ENCODE measurements around the gene COL7A1.

The COL7A1 gene

DNA sequence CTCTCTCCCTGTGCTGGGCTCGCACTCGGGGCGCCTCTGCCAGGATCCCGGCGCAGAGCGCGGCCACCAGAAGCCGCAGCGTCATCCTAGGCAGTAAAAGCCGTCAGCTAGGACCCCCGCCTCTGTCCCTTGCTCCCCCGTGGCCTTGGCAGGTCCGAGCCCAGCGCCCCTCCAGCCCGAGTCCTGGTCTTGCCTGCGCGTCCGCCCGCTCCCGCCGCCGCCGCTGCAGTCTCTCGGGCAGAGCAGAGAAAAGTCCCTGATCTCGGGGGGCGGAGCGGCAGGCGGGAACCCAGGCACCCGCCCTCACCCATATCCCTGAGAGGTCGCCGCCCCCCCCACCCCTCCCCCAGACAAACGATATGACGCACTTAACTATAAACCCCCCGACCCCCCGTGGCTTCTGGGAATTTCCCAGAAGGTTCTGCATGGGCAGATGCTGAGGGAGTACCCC lies at the start of gene COL7A1:
Gene COL7A1 (minus strand): TSS at position 255 of the 451 bp plus-strand sequence. CDS start 170 bp downstream, at position 85.
- Mint-ChIP-seq H3K27ac (peak within 1 kb of the TSS in 1 of 2 donors; percentile 21), H3K4me1 (peaks cover 17% of the 10 kb centered on the region), H3K4me3 (peak within 1 kb of the TSS; percentile 41 to 62), H3K27me3 (peaks cover 62% of the 10 kb centered on the region), H3K9me3 (no peaks in the 10 kb centered on the region)
- no peak for DNase-seq
- ATAC-seq: peak; percentile 4

DNA sequence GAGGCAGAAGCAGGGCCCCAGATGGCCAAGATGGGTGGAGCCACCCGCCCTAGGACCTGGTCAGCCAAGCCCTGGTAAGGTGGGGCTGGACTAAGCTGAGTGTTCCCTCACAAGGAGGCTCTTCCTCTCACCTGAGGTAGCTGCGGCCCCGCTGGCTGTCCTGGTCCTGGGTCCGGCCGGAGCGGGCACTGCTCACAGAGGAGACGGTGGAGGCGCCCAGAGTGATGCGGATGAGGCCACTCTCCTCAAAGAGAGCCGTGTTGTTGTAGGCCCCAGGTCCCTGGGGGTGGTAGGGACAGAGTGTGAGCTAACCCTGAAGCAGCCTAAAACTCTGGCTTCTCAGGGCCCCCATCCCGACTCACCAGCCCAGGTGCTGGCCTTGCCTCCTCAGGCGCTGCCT lies 47.5 kb upstream of the COL7A1 start:
- no peak overlapping the region for H3K4me3 Mint-ChIP-seq
- no peak overlapping the region for H3K27ac Mint-ChIP-seq
- ATAC-seq (no peak), DNase-seq (no peak)
- H3K27me3 Mint-ChIP-seq: no peaks in the 10 kb centered on the region
- H3K9me3 Mint-ChIP-seq: no peaks in the 10 kb centered on the region
- peaks cover 9% of the 10 kb centered on the region for H3K4me1 Mint-ChIP-seq

DNA sequence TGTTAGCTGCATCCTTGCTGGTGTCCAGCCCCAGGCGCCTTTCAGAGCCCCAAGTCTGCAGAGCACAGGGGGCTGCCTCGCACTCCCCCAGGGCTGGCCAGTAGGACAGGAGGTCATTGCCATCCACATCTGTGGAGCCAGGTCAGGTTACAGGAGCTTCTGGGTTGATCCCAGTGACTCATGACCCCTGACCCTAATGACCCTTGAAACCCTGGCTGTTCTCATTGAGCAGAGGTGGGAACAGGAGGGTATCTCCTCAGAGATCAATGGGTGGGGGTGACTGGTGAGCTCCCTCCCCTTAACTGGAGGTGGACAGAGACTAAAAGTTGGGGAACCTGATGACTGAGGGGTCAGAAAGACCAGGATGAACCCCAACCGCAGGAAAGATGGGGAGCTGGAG lies 46.3 kb upstream of the COL7A1 start:
- Mint-ChIP-seq H3K27me3 (no peaks in the 10 kb centered on the region), H3K27ac (peak overlapping the region in 1 of 2 donors; percentile 75), H3K4me1 (peaks cover 15% of the 10 kb centered on the region), H3K4me3 (no peak overlapping the region), H3K9me3 (no peaks in the 10 kb centered on the region)
- DNase-seq (no peak), ATAC-seq (no peak)

DNA sequence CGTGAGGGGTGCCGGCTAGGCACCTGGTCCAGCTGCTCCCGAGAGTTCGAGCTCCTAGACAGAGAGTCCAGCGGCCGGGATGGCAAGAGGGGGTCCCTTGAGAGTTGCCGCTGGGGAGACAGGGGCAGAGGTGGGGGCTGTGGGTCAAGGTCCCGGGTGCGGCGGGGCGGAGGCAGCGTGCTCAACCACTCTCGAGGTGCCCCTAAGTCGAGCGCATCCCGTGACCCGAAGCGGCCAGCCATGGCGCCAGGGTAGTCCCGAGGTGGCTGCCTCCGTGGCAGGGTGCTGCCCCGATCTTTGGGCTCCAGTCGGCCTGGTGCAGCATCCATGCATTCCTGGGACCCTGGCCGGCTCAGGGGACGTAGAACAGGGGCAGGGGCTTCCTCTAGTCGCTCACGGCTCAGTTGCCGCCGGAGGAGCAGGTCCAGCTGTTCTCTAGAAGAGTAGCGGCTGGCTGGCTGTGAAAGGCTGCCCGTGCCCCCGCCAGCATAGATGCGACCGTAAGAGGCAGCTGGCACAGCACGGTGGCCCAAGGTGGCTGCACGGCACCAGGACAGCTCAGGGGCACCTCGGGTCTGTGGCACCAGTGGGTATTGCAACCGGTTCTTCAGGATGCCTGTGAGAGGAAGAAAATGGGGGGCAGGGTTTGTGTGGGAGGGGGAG lies 44.9 kb upstream of the COL7A1 start:
- no peak for ATAC-seq
- H3K27me3 Mint-ChIP-seq: no peaks in the 10 kb centered on the region

DNA sequence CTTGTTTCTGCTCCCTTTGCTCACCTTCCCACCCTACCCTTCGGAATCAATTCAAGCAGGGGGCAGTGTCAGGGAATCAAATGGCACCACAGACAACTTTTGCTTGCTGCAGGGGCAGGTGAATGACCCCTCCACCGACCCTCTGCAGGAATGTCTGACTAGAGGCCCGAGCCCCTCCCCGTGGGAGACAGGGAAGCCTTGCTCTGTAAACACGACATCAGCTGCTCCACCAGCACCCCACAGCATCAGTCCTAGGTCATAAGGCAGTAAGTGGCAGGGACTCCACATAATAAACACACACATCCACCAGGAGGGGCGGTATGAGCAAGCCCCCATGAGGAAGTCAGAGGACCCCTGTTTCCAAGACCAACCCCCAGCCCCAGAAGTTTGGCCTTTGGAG lies 42.2 kb upstream of the COL7A1 start:
- Mint-ChIP-seq H3K4me1 (peaks cover 36% of the 10 kb centered on the region), H3K9me3 (no peaks in the 10 kb centered on the region), H3K27me3 (no peaks in the 10 kb centered on the region), H3K27ac (no peak overlapping the region), H3K4me3 (no peak overlapping the region)
- no peak for ATAC-seq
- DNase-seq: no peak

More for the DNA sequence above, 44.9 kb upstream of the COL7A1 start:
- Mint-ChIP-seq H3K4me1 (peaks cover 22% of the 10 kb centered on the region), H3K9me3 (no peaks in the 10 kb centered on the region), H3K4me3 (no peak overlapping the region), H3K27ac (no peak overlapping the region)
- no peak for DNase-seq

DNA sequence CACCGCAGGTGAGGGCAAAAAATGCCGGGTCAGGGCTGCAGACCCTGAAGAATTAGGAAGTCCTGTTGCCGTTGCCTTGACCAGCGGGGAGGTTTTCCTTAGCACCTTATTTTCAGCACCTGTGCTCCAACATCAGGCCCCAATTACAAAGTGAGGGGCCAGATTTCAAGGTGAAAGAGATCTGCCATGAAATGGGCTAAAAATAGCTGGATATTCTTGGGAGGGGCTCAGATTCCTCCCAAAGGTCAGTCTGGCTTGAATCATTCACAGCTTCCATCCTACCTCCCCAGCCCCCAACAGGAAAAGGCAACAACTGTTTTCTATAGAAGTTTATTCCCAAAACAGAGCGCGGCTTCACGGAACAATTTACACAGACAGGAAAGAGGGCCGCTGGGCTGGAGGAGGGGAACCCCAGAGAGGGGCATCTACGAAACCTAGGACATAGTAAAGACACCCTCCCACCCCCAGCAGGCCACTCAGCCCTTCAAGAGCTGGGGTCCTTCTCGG lies 41.1 kb upstream of the COL7A1 start:
- no peaks in the 10 kb centered on the region for H3K9me3 Mint-ChIP-seq
- H3K4me3 Mint-ChIP-seq: peak overlapping the region; percentile 95
- ATAC-seq (no peak), DNase-seq (no peak)
- H3K27ac Mint-ChIP-seq: no peak overlapping the region
- H3K27me3 Mint-ChIP-seq: no peaks in the 10 kb centered on the region
- peaks cover 36% of the 10 kb centered on the region for H3K4me1 Mint-ChIP-seq

DNA sequence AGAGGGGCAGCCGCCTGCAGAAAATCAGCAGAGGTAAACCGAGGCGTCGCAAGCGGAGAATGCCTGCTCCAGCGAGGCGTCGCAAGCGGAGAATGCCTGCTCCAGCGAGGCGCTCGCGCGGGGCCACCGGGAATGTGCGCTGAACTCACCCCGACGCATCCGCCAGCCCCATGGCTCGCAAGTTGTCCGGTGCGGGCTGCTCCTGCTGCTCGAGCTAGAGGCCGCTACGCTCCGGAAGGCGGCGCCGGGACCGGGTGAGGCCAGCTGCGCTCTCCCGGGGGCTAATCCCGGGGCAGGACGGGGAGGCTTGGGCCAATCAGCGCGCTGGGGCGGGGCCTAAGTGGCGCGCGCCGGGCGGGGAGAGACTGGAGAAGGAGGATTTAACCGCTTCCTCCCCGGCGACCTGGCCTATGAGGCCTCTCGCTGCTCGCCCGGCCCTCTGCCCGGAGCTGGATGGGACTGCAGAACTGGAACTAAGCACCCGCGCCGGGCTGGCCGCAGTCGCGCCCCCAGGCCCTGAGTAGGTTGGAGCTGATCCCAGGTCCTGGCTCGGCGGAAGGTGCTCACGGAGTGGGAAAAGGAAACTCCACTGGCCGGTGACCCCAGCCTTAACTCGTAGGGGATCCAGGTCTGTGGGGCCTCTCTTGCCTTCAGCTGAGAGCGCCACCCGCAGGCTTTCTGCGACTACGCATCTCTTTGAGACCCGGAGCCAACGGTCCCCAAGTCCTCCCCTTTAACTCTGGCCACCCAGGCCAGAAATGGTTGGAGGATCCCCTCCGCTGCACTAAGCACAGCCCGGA lies 40.3 kb upstream of the COL7A1 start, which contains the start of gene SLC26A6:
Gene SLC26A6 (minus strand): TSS at position 240 of the 800 bp plus-strand sequence. CDS start 68 bp downstream, at position 172.
- H3K4me3 Mint-ChIP-seq: peak within 1 kb of the TSS; percentile 95

DNA sequence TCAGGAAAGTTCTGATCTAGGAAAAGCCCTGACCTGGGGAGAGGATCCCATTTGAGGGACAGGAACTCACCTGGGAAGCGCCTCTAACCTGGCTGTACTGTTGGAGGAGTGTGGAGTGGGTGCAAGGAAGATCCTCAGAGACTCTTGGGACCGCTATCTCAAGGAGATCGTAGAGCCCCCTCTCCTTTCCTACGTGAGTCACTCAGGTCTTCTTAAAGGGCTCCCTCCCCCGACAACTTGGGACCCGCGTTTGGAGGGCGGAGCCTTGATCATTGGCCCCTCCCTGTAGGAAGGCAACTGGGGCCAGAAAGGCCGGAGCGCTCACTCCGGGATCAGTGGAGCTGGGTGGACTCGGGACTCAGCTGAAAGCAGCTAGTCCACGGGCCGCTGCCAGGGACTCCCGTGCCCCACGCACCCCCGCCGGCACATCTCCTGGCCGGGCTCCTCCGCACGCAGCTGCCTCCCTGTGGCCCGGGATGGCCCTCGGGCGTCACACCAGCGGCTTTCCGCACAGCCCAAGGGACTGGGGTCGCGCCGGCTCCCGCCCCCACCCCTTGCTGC lies 39.6 kb upstream of the COL7A1 start:
- Mint-ChIP-seq H3K27me3 (no peaks in the 10 kb centered on the region), H3K4me1 (peaks cover 36% of the 10 kb centered on the region), H3K9me3 (no peaks in the 10 kb centered on the region), H3K4me3 (peak overlapping the region; percentile 95), H3K27ac (peak overlapping the region in 1 of 2 donors; percentile 85)
- DNase-seq (peak in 1 of 2 donors; percentile 50), ATAC-seq (peak; percentile 34)

More for the DNA sequence above, 40.3 kb upstream of the COL7A1 start, which contains the start of gene SLC26A6:
- H3K27ac Mint-ChIP-seq: peak within 1 kb of the TSS; percentile 94 to 97
- H3K27me3 Mint-ChIP-seq: no peaks in the 10 kb centered on the region
- H3K4me1 Mint-ChIP-seq: peaks cover 36% of the 10 kb centered on the region
- H3K9me3 Mint-ChIP-seq: no peaks in the 10 kb centered on the region
- ATAC-seq: peak; percentile 96
- peak; percentile 92 to 95 for DNase-seq

DNA sequence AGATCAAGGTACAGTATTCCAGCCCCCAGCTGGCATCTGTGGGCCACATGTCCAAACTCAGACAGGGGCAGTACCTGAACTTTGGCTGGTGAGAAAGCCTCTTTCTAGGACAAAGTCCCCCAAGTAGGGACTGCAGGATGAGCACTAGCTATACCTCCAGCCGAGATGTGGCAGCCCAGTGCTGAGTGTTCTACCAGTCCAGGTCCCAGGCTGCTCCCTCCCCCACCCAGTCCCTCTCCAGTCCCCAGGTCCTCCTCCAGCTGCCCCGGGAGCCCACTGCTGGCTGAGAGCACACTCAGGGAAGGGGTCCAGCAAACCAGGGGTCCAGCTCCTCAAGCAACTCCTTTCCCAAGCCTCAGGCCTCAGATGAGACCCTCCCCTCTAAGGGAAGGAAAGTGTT lies 38.6 kb upstream of the COL7A1 start:
- peak overlapping the region; percentile 95 for H3K4me3 Mint-ChIP-seq
- ATAC-seq: no peak
- no peaks in the 10 kb centered on the region for H3K9me3 Mint-ChIP-seq
- H3K27me3 Mint-ChIP-seq: no peaks in the 10 kb centered on the region
- peaks cover 27% of the 10 kb centered on the region for H3K4me1 Mint-ChIP-seq
- DNase-seq: no peak
- H3K27ac Mint-ChIP-seq: no peak overlapping the region

DNA sequence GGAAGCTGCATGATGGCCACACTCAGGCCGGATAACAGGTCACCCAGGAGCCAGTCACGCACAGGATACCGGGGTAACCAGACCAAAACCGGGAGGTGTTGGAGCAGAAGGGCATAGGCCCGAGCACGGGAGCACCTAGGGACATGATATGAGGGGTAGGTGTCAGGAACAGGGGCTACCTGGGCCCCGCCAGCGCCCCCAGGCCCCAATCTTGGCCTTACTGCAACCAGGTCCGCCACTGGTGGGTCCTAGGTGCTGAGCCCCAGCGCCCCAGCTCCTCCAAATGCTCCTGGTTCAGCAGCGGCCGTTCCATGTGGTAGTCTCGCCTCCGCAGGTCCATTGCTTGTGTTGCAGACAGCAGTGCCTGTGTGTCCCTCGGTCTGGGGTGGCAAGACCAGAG lies 38.1 kb upstream of the COL7A1 start:
- no peaks in the 10 kb centered on the region for H3K9me3 Mint-ChIP-seq
- H3K27ac Mint-ChIP-seq: no peak overlapping the region
- no peak overlapping the region for H3K4me3 Mint-ChIP-seq
- H3K27me3 Mint-ChIP-seq: no peaks in the 10 kb centered on the region
- ATAC-seq: no peak
- peaks cover 27% of the 10 kb centered on the region for H3K4me1 Mint-ChIP-seq
- no peak for DNase-seq

DNA sequence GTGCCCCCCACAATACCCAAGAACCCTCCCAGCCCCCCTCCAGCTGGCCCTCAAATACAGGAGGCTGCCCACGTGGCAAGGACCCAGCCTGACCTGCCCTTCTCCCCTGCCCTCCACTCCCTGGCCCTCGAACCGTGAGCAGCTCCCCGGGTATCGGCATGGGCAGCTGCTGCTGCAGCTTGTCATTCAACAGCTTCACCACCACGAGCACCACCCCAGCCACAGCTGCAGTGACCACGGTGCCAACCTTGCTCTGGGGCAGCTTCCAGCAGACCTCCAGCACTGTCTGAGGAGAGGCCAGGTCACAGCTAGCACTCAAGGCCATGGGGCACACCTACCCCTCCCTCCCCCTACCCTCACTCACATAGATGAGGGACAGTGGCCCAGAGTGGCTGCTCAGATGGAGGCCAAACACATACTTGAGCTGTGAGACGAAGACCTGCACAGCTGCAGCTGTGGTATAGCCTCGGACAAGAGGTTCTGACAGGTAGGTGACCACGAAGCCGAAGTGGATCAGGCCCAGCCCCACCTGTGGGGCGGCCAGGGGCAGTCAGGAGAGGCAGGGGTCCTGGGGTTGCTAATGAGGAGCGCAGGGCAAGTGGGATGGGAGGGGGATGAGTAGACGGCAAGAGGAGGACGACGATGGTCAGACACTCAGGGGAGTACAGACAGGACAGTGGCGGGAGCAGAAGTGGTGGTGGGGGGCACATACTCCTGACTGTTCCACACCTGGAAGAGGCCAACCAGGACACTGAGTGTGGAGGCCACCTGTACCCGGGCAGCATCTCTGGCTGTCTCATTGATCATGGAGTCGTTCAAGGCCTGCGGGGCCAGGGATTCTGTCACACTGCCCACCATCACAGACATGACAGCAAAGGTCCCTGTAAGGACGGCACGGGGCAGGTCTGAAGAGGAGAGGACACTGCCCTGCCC lies 36.7 kb upstream of the COL7A1 start:
- no peaks in the 10 kb centered on the region for H3K9me3 Mint-ChIP-seq
- H3K27me3 Mint-ChIP-seq: no peaks in the 10 kb centered on the region
- H3K27ac Mint-ChIP-seq: no peak overlapping the region
- no peak for ATAC-seq
- H3K4me1 Mint-ChIP-seq: peaks cover 21% of the 10 kb centered on the region
- DNase-seq: no peak
- H3K4me3 Mint-ChIP-seq: no peak overlapping the region

DNA sequence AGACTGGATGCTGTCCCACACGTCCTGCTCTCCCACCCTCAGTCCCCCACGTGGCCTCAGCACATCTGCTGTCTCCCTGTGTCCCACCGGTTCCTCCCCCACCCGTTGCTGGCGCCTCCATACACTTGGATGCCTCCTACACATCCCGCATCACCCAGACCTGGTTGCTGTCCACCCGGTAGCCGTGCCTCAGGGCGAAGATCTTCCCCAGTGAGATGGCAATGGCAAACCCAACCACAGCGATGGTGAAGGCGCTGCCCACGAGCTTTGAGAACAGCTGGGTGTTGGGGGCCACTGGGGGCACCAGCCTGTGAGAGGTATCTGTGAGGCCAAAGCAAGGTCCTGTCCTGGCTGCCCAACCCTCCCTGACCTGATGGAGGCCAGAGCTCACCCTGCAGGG lies 35.7 kb upstream of the COL7A1 start:
- Mint-ChIP-seq H3K9me3 (no peaks in the 10 kb centered on the region), H3K27ac (peak overlapping the region in 1 of 2 donors; percentile 20), H3K27me3 (no peaks in the 10 kb centered on the region), H3K4me1 (peaks cover 15% of the 10 kb centered on the region), H3K4me3 (no peak overlapping the region)
- ATAC-seq: no peak
- DNase-seq: no peak

DNA sequence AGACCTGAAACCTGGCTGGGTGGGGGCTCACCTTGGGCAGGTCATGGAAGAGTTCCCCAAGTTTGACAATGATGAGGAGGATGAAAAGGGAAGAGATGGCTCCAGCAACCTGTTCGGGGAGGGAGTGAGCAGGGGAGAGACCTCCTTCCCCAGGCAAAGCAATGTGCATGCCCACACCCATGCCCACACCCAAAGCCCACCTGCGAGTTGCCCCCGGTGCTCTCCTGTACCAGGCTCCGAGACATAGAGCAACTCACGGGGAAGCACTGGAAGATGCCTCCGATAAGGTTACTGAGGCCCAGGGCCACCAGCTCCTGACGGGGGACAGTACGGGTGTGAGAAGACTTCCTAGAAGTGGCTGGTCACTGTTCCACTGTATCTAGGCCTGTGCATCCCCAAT lies 35.3 kb upstream of the COL7A1 start:
- H3K4me3 Mint-ChIP-seq: no peak overlapping the region
- DNase-seq (no peak), ATAC-seq (no peak)
- H3K27me3 Mint-ChIP-seq: no peaks in the 10 kb centered on the region
- H3K27ac Mint-ChIP-seq: peak overlapping the region in 1 of 2 donors; percentile 73
- no peaks in the 10 kb centered on the region for H3K9me3 Mint-ChIP-seq
- H3K4me1 Mint-ChIP-seq: peaks cover 14% of the 10 kb centered on the region

DNA sequence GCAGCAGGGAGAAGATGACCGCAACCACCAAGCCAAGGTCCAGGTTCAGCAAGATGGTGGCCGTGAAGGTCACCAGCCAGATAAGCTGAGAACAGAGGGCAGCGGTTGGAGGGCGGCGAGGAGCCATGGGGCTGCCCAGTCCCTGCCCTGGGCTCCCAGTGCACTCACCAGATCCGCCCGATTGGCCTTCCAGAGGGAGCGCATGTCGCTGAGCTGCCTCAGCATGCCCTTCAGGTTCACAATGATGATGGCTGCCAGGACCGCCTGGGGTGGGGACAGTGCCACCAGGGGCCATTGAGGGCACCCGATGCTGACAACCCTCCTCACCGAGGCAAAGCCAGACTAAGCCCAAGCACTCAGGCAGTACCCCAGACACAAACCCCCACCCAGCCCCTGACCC lies 34.8 kb upstream of the COL7A1 start:
- Mint-ChIP-seq H3K27me3 (no peaks in the 10 kb centered on the region), H3K4me1 (peaks cover 16% of the 10 kb centered on the region), H3K27ac (peak overlapping the region in 1 of 2 donors; percentile 84), H3K9me3 (no peaks in the 10 kb centered on the region), H3K4me3 (no peak overlapping the region)
- ATAC-seq (no peak), DNase-seq (no peak)

Measured in stimulated activated naive CD8-positive, alpha-beta T cell treated with anti-CD3 and anti-CD28 coated beads, Interleukin-15, amount 100 ng/mL, for 72 hours (primary cell).